Measurements from ENCODE around the gene GASK1A.

DNA sequence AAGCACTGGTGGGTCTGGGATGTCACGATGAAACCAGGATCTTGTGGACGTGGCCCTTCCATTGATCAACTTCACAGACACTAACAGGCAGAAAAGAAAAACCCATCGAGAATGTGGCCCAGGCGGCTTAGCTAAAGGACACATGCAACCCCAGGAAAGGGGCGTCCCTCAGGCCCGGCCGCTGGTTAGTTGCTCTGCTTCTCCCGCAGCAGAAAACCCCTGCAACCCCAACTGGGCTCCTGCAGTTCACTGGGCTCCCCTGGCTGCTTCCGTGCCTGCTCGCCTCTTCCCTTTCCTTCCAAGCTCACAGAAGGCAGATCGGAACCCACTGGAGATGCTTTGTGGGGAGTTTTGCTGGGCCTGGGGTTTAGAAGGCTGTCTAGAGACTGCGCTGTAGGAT lies 1.1 kb downstream of the GASK1A start:
- TF ChIP-seq, protein P1, sequence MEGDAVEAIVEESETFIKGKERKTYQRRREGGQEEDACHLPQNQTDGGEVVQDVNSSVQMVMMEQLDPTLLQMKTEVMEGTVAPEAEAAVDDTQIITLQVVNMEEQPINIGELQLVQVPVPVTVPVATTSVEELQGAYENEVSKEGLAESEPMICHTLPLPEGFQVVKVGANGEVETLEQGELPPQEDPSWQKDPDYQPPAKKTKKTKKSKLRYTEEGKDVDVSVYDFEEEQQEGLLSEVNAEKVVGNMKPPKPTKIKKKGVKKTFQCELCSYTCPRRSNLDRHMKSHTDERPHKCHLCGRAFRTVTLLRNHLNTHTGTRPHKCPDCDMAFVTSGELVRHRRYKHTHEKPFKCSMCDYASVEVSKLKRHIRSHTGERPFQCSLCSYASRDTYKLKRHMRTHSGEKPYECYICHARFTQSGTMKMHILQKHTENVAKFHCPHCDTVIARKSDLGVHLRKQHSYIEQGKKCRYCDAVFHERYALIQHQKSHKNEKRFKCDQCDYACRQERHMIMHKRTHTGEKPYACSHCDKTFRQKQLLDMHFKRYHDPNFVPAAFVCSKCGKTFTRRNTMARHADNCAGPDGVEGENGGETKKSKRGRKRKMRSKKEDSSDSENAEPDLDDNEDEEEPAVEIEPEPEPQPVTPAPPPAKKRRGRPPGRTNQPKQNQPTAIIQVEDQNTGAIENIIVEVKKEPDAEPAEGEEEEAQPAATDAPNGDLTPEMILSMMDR (conservative IDR thresholded peaks at IDR 0.05 in 1 of 2, IDR thresholded peaks at IDR 0.05 in 1 of 2; ENCODE audit: low read depth in 1 of 2, low read length in 2 of 2), result no peak
- TF ChIP-seq EZH2 (IDR thresholded peaks at IDR 0.05; ENCODE audit: low read length, missing control alignments), result no peak

Measured in fibroblast of lung (primary cell).